ENCODE data around the gene ICAM3. TPM values are rescaled to one million over a fixed set of nuclear protein-coding genes. Genes with fewer than 3 reads are reported as not detected.

The ICAM3 gene
- total and polyA plus RNA-seq, 10 of the 15 experiments (the other 5 are each of a cell fraction or from before 2014, with no cell fraction given): 5.5 to 152 (median 90.7) TPM

DNA sequence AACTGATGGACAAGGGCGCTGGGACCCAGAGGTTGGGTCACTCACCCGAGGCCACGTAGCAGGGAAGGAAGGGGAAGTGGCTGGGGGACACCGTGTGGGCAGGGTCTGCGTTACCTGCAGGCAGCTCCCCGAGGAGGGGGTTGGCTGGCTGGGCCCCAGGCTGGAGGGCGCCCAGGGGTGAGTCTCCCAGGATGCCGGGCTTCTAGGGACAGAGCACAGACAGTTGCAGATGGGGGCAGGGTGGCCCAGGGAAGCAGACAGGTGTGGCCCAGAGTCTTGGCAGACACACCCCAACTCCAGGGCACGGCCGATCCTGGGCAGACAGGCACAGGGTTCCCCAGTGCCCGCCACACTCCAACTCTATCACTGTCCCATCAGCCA is 18.0 kb downstream of the ICAM3 start:
- ATAC-seq: no peak
- no peak for FAIRE-seq
- in situ Hi-C loops (cut with MboI) (no loop called here), intact Hi-C loops (cut with micrococcal nuclease; ENCODE audit: unreplicated experiment) (no loop called here)
- WGBS (ENCODE audit: insufficient coverage, insufficient replicate concordance, low lambda C conversion rate, missing lambda C conversion rate): 89% methylated on average over 11 of the region's 11 CpGs
- H3K9ac ChIP-seq (ENCODE audit: control insufficient read depth, insufficient read depth, low read length): no peak overlapping the region
- H3K36me3 ChIP-seq (ENCODE audit: control insufficient read depth in 2 of 2, insufficient read depth in 2 of 2, low read length in 1 of 2): peaks cover 3 to 47% of the 10 kb centered on the region in 2 experiments; a peak in 3 of 4 replicates
- H2AFZ ChIP-seq (ENCODE audit: control insufficient read depth, low read depth, low read length): no peak overlapping the region
- H3K27me3 ChIP-seq (replicated peaks in 1 of 2; ENCODE audit: control insufficient read depth in 2 of 2, insufficient read depth in 2 of 2, low read length in 1 of 2): no peaks in the 10 kb centered on the region
- no peaks in the 10 kb centered on the region for H3K79me2 ChIP-seq (ENCODE audit: control insufficient read depth, insufficient read depth, low read length)
- no peak overlapping the region for H3K4me2 ChIP-seq (ENCODE audit: control insufficient read depth, insufficient read depth)
- ChIA-PET SMC1A (ENCODE audit: uncharacterized antibody, unreplicated experiment) (no interaction called here), CTCF (no interaction called here), POLR2A (no interaction called here), RAD21 (ENCODE audit: unreplicated experiment) (no interaction called here)
- no peak overlapping the region for H3K27ac ChIP-seq (ENCODE audit: control insufficient read depth, insufficient read depth)
- no peak for DNase-seq (ENCODE audit: low read depth, low spot score)
- no peaks in the 10 kb centered on the region for H3K4me1 ChIP-seq (ENCODE audit: control insufficient read depth, insufficient read depth, low read length)
- H4K20me1 ChIP-seq (ENCODE audit: control insufficient read depth, insufficient read depth): no peaks in the 10 kb centered on the region
- TF ChIP-seq CHD4 (IDR thresholded peaks at IDR 0.05): no peak
- TF ChIP-seq MYB (IDR thresholded peaks at IDR 0.05; ENCODE audit: borderline replicate concordance, low read depth, low read length): no peak
- BruUV-seq (replicated peaks): no TSS peak
- H3K9me3 ChIP-seq (replicated peaks; ENCODE audit: control insufficient read depth, insufficient read depth, low read length): no peaks in the 10 kb centered on the region
- H3K4me3 ChIP-seq: no peak overlapping the region

DNA sequence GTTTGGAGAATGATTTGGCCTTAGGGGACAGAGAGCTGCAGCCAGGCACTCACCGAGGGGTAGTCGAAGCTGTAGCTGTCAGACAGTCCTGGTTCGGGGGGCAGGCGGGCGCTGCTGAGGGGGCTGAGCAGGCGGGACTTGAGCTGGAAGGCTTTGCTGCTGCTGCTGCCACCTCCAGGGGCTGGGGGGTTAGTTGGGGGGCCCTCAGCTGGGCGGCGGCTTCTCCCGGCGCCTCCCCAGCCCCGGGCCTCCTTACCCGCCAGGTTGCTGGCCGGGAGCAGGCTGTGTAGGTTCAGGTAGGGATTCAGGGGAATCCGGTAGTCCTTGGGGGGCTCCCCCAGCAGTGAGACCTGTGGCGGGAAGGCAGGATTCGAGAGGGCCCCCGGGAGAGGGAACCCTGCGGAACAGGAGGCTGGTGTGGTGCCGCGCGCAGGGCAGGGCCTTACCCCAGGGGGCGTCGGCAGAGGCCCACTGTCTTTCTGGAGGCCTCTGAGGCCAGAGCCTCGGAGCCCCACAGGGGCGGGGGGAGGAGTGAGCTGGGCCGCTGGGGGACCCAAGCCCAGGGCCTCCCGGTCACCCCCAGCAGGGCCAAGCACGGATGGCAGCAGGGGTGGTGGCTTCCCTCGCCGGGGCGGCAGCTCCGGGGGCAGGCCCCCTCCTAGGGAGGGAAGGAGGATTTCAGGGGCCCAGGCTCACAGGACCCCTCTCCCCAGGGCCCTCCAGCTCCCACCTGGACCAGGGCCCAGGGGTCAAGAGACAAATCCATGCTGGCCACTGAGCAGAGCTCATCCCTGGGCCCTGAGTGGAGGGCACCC is 18.6 kb downstream of the ICAM3 start:
- no peak overlapping the region for H3K4me2 ChIP-seq (ENCODE audit: control insufficient read depth, insufficient read depth)
- H3K27me3 ChIP-seq (replicated peaks in 1 of 2; ENCODE audit: control insufficient read depth in 2 of 2, insufficient read depth in 2 of 2, low read length in 1 of 2): no peaks in the 10 kb centered on the region
- DNase-seq (ENCODE audit: low read depth, low spot score): no peak
- peaks cover 2 to 45% of the 10 kb centered on the region in 2 experiments; a peak in 3 of 4 replicates for H3K36me3 ChIP-seq (ENCODE audit: control insufficient read depth in 2 of 2, insufficient read depth in 2 of 2, low read length in 1 of 2)
- H3K4me3 ChIP-seq: no peak overlapping the region
- ChIA-PET SMC1A (ENCODE audit: uncharacterized antibody, unreplicated experiment) (no interaction called here), RAD21 (ENCODE audit: unreplicated experiment) (no interaction called here), CTCF (no interaction called here), POLR2A (interaction anchor here (0.5 kb wide), 1 partner anchor 487 kb away, joined by 3 read pairs; no protein-coding TSS in a partner anchor)
- H3K79me2 ChIP-seq (ENCODE audit: control insufficient read depth, insufficient read depth, low read length): no peaks in the 10 kb centered on the region
- H3K9ac ChIP-seq (ENCODE audit: control insufficient read depth, insufficient read depth, low read length): no peak overlapping the region
- in situ Hi-C loops (cut with MboI): no loop called here
- H3K4me1 ChIP-seq (ENCODE audit: control insufficient read depth, insufficient read depth, low read length): no peaks in the 10 kb centered on the region
- H3K9me3 ChIP-seq (replicated peaks; ENCODE audit: control insufficient read depth, insufficient read depth, low read length): no peaks in the 10 kb centered on the region
- 97% methylated on average over 25 of the region's 32 CpGs for WGBS (ENCODE audit: insufficient coverage, insufficient replicate concordance, low lambda C conversion rate, missing lambda C conversion rate)
- no peak overlapping the region for H3K27ac ChIP-seq (ENCODE audit: control insufficient read depth, insufficient read depth)
- no peak overlapping the region for H2AFZ ChIP-seq (ENCODE audit: control insufficient read depth, low read depth, low read length)
- intact Hi-C loops (cut with micrococcal nuclease; ENCODE audit: unreplicated experiment): no loop called here
- no peak for ATAC-seq
- no peak for FAIRE-seq
- no TSS peak for BruUV-seq (replicated peaks)
- no peaks in the 10 kb centered on the region for H4K20me1 ChIP-seq (ENCODE audit: control insufficient read depth, insufficient read depth)
- TF ChIP-seq RUNX3 (IDR thresholded peaks at IDR 0.05; ENCODE audit: low read length) (no peak), CHD4 (IDR thresholded peaks at IDR 0.05) (no peak), RAD21 (IDR thresholded peaks at IDR 0.05; ENCODE audit: insufficient read depth, low read depth, low read length) (no peak), BHLHE40 (IDR thresholded peaks at IDR 0.05; ENCODE audit: borderline replicate concordance in 1 of 2, low read depth in 2 of 2, low read length in 1 of 2) (no peak), NR2C1 (IDR thresholded peaks at IDR 0.05) (no peak), MYC (IDR thresholded peaks at IDR 0.05; ENCODE audit: insufficient read depth, insufficient read length, insufficient replicate concordance, low read length, severe bottlenecking) (no peak), WRNIP1 (IDR thresholded peaks at IDR 0.05; ENCODE audit: borderline replicate concordance, low read depth, low read length) (no peak), SMC3 (IDR thresholded peaks at IDR 0.05; ENCODE audit: borderline replicate concordance, low read length) (no peak), RCOR1 (conservative IDR thresholded peaks at IDR 0.05; ENCODE audit: low read depth, low read length) (no peak), SMAD1 (IDR thresholded peaks at IDR 0.05; ENCODE audit: low read depth, partially characterized antibody) (no peak)
- TF ChIP-seq, protein P1, sequence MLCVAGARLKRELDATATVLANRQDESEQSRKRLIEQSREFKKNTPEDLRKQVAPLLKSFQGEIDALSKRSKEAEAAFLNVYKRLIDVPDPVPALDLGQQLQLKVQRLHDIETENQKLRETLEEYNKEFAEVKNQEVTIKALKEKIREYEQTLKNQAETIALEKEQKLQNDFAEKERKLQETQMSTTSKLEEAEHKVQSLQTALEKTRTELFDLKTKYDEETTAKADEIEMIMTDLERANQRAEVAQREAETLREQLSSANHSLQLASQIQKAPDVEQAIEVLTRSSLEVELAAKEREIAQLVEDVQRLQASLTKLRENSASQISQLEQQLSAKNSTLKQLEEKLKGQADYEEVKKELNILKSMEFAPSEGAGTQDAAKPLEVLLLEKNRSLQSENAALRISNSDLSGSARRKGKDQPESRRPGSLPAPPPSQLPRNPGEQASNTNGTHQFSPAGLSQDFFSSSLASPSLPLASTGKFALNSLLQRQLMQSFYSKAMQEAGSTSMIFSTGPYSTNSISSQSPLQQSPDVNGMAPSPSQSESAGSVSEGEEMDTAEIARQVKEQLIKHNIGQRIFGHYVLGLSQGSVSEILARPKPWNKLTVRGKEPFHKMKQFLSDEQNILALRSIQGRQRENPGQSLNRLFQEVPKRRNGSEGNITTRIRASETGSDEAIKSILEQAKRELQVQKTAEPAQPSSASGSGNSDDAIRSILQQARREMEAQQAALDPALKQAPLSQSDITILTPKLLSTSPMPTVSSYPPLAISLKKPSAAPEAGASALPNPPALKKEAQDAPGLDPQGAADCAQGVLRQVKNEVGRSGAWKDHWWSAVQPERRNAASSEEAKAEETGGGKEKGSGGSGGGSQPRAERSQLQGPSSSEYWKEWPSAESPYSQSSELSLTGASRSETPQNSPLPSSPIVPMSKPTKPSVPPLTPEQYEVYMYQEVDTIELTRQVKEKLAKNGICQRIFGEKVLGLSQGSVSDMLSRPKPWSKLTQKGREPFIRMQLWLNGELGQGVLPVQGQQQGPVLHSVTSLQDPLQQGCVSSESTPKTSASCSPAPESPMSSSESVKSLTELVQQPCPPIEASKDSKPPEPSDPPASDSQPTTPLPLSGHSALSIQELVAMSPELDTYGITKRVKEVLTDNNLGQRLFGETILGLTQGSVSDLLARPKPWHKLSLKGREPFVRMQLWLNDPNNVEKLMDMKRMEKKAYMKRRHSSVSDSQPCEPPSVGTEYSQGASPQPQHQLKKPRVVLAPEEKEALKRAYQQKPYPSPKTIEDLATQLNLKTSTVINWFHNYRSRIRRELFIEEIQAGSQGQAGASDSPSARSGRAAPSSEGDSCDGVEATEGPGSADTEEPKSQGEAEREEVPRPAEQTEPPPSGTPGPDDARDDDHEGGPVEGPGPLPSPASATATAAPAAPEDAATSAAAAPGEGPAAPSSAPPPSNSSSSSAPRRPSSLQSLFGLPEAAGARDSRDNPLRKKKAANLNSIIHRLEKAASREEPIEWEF (IDR thresholded peaks at IDR 0.05; ENCODE audit: insufficient replicate concordance, low read depth, low read length): no peak
